ENCODE results near the gene TRIM22. TPM values are rescaled to one million over a fixed set of nuclear protein-coding genes. Genes with fewer than 3 reads are reported as not detected.
"Not testable (repeated sequence)": the region's sequence is repeated elsewhere in the genome, so short reads cannot be mapped to it uniquely, and the experiment has no call there.

TRIM22 gene
- 58.5 TPM for total RNA-seq
- long read RNA-seq, transcript TRIM22-201 (8 exons, 2,989 nt), result major isoform, 23 of 47 reads
- long read RNA-seq, partial matches to known transcripts, result 4 of 47 reads
- long read RNA-seq, other reads (novel, unspliced or antisense), result 18 of 47 reads

DNA sequence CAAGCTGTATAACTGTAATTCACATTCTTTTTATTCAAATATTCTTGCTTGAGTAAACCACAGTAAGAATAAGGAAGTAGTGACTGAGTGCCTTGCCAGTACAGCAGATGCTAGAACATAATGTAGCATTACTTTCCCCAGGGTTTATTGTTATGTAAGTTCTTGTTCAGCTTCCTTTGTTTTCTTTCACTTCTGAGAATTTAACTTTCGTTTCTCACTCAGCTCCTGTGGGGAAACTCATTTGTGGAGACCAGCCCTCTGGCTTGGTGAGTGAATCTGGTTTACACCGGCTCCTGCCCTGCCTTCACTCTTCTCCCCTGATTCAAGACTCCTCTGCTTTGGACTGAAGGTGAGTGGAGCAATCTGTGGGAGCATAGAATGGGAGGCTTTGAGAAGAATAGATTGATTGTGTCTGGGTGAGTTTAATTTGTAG, at the start of gene TRIM22:
TRIM22 (plus strand) TSS at position 240 of the 433 bp plus-strand sequence. CDS start 6,443 bp downstream, outside the sequence.
- DNase-seq (ENCODE audit: low spot score), result no peak

DNA sequence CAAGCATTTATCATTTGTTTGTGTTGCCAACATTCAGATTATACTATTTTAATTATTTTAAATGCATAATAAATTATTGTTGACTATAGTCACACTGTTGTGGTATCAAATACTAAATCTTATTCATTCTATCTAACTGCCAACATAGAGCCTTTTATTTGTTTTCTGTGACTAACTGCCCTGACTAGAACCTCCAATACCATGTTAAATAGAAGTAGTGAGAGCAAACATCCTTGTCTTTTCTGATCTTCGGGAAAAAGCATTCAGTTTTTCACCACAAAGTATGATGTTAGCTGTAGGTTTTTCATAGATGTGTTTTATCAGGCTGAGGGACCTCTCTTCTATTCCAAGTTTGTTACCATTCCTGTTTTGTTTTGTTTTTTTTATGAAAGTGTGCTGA, 49.6 kb upstream of the TRIM22 start:
- DNase-seq (ENCODE audit: low spot score), result no peak

GRCh38 chr11:5643585-5643984, 46.0 kb upstream of the TRIM22 start:
- no peak for DNase-seq (ENCODE audit: low spot score)

DNA sequence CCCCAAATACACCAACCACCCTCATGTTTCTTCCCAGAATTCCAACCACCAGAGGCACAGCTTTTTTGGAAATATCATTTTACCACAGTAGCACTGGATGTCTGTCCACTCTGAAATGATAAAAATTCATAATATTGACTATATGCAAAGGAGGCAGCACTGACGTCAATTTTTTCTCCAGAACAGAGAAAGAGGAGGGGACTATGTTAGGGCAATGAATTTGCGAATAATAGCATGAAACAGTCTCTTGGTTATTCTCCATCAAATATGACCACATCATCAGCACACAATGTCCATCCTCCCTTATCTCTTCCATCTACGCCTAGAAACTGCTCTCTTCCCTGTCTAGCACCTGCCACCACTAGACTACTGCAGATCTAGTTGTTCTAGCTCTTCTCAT, 43.5 kb upstream of the TRIM22 start:
- no peak for DNase-seq (ENCODE audit: low spot score)

- no peak for DNase-seq (ENCODE audit: low spot score)
Measured at GRCh38 chr11:5655474-5655873, 34.1 kb upstream of the TRIM22 start.

DNA sequence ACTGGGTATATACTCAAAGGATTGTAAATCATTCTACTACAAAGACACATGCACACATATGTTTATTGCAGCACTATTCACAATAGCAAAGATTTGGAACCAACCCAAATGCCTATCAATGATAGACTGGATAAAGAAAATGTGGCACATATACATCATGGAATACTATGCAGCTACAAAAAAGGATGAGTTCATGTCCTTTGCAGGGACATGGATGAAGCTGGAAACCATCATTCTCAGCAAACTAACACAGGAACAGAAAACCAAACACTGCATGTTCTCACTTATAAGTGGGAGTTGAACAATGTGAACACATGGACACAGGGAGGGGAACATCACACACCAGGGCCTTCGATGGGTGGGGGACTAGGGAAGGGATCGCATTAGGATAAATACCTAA, 32.6 kb upstream of the TRIM22 start:
- not testable (repeated sequence) for DNase-seq (ENCODE audit: low spot score)

DNA sequence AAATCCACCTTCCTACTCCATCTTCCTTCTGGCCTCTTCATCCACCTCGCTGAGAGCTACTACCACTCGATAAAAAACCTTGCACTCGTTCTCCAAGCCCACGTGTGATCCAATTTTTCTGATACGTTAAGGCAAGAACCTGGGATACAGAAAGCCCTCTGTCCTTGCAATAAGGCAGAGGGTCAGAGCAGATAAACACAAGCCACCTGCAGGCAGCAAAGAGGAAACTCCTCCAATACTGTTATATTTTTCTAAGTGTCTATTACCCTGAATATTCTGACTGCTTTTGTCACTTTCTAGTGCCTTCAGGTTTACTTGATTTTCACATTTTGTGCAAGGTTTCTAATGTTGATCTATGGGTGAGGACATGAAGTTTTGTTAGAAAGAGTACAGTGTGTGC, 31.3 kb upstream of the TRIM22 start:
- no peak for DNase-seq (ENCODE audit: low spot score)

GRCh38 chr11:5663511-5663910, 26.1 kb upstream of the TRIM22 start:
- no peak for DNase-seq (ENCODE audit: low spot score)

- no peak for DNase-seq (ENCODE audit: low spot score)
Measured at GRCh38 chr11:5665051-5665570, 24.5 kb upstream of the TRIM22 start.

DNA sequence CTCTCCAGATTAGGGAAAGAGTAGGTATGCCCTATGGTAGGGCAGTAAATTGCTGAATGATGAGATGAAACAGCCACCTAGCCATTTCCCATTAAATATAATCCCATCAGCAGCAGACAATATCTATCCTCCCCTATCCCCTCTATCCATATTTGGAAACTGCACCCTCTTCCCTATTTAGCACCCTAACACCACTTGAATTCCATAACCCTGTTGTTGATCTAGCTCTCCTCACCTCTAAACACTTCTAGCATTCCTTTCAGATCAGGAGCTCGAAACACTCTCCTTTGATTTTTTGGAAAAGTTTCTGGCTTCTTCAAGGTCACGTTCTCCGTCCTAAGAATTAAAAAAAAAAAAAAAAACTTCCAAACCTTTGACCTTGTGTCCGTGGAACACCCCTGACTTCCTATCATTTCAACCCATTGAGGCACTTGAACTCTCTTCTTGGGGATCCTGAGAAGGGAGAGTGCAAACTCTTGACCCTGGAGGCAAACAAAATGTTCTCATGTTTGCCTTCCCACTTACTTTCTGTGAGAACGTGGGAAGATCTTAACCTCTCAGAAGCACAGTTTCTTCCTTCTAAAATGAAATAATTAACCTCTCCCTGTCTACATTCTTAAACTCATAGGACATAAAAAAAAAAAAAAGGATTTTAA, 23.7 kb upstream of the TRIM22 start:
- DNase-seq (ENCODE audit: low spot score), result no peak

GRCh38 chr11:5666402-5666793, 23.2 kb upstream of the TRIM22 start:
- DNase-seq (ENCODE audit: low spot score), result no peak

DNA sequence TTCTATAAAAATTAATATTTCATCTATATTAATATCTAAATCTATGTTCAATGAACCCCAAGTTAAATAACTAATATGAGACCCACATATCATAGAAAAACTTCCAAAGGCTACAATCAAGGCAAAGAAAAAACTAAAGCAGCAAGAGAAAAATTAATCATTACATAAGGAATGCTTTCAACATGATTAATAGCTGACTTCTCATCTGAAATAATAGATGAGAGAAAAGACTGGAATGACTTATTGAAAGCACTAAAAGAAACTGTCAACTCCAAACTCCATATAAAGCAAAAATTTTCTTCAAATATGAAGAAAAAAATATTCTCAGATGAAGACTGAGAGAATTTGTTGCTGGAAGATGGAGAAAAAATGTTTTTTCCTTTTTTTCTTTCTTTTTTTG, 17.8 kb upstream of the TRIM22 start:
- DNase-seq (ENCODE audit: low spot score), result no peak

- DNase-seq (ENCODE audit: low spot score), result no peak
Measured at GRCh38 chr11:5674391-5674790, 15.2 kb upstream of the TRIM22 start.

DNA sequence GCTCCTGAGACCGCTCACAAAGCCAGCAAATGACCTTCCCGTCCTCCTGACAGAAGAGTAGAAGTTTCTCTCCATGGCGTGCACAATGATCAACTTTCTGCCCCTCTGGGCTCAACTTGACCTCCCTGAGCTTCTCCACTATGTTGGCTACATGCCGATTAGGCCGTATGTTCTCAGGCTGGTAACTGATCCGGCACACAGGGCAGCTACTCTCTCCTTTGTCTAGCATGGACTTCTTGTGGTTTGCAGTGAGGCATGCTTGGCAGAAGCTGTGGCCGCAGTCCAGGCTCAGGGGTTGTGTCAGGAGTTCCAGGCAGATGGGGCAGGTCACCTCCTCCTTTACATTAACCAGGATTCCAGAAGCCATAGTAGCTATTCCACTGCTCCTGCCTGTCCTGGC, 9.8 kb upstream of the TRIM22 start:
- DNase-seq (ENCODE audit: low spot score), result no peak

DNA sequence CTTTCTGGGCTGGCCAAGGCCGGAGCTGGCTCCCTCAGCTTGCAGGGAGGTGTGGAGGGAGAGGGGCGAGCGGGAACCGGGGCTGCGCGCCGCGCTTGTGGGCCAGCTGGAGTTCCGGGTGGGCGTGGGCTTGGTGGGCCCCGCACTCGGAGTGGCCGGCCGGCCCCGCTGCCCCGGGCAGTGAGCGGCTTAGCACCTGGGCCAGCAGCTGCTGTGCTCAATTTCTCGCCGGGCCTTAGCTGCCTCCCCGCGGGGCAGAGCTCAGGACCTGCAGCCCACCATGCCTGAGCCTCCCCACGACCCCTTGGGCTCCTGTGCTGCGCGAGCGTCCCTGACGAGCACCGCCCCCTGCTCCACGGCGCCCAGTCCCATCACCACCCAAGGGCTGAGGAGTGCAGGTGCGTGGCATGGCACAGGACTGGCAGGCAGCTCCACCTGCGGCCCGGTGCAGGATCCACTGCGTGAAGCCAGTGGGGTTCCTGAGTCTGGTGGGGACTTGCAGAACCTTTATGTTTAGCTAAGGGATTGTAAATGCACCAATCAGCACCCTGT, 6.6 kb upstream of the TRIM22 start:
- DNase-seq (ENCODE audit: low spot score), result not testable (repeated sequence)

DNA sequence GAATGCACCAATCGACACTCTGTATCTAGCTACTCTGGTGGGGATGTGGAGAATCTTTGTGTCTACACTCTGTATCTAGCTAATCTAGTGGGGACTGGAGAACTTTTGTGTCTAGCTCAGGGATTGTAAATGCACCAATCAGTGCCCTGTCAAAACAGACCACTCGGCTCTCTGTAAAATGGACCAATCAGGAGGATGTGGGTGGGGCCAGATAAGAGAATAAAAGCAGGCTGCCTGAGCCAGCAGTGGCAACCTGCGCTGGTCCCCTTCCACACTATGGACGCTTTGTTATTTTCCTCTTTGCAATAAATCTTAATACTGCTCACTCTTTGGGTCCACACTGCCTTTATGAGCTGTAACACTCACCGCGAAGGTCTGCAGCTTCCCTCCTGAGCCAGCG, 6.0 kb upstream of the TRIM22 start:
- DNase-seq (ENCODE audit: low spot score), result not testable (repeated sequence)

- no peak for DNase-seq (ENCODE audit: low spot score)
Measured at GRCh38 chr11:5684036-5684645, 5.4 kb upstream of the TRIM22 start.

- DNase-seq (ENCODE audit: low spot score), result no peak
Measured at GRCh38 chr11:5684646-5685362, 4.8 kb upstream of the TRIM22 start, which contains the start of gene TRIM5. TSS of gene TRIM5 (minus strand) at chr11:5685074. CDS start at chr11:5680177, 4,897 bp downstream.

- DNase-seq (ENCODE audit: low spot score), result no peak
Measured at GRCh38 chr11:5686426-5686825, 3.2 kb upstream of the TRIM22 start.

DNA sequence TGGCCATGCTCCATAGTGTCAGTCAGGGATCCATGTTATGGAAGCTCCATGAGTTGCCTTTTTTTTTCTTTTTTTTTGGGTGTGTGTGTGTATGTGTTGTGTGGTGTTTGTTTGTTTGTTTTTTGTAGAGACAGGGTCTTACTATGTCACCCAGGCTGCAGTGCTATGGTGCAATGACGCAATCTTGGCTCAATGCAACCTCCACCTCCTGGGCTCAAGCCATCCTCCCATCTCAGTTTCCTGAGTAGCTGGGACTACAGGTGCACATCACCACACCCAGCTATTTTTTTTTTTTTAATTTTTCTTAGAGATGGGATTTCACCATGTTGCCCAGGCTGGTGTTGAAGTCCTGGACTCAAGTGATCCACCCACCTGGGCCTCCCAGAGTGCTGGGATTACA, 1.1 kb upstream of the TRIM22 start:
- no peak for DNase-seq (ENCODE audit: low spot score)

- DNase-seq (ENCODE audit: low spot score), result no peak
Measured at GRCh38 chr11:5690216-5690615, 626 bp downstream of the TRIM22 start.

GRCh38 chr11:5690736-5691135, 1.1 kb downstream of the TRIM22 start:
- DNase-seq (ENCODE audit: low spot score), result no peak

Data from mesenteric fat pad (tissue), 1 donor.